Kidney (tissue), 14 donors: Measurements from ENCODE around the gene NDUFAF2. TPM values are rescaled to one million over a fixed set of nuclear protein-coding genes. Genes with fewer than 3 reads are reported as not detected.
A peak's percentile ranks its signal among the peaks of the same experiment; 100 is the strongest.

ENCODE experiments used
- DNase-seq, 5 donors: peaks; one replicate each; pipeline ENCODE4 v3.0.0-alpha.2; 2013 to 2020
- FAIRE-seq: peaks from 2 replicates; lab custom pipeline; 2012; peaks lifted over from hg19 to GRCh38; lab: Jason Lieb, UNC
- H3K27ac ChIP-seq, 2 donors: one replicate each; pipeline ENCODE4 v1.7.0; 2013; ENCODE audit warnings: low read depth in 2 of 2, low read length in 2 of 2, inconsistent platforms in 1 of 2
- H3K27me3 ChIP-seq: one replicate; pipeline ENCODE4 v1.7.1; 2013; ENCODE audit warnings: low read length, inconsistent platforms; ENCODE audit not compliant: control insufficient read depth, insufficient read depth
- H3K36me3 ChIP-seq, 3 donors: one replicate each; pipeline versions ENCODE4 v1.7.0 to v1.7.1; 2013; ENCODE audit warnings: low read length in 3 of 3, control low read depth in 1 of 3, inconsistent platforms in 1 of 3; ENCODE audit not compliant: insufficient read depth in 3 of 3, control insufficient read depth in 2 of 3
- H3K4me1 ChIP-seq, 3 donors: one replicate each; pipeline versions ENCODE4 v1.7.0 to v1.7.1; 2013; ENCODE audit warnings: low read length in 3 of 3, inconsistent platforms in 1 of 3, low read depth in 1 of 3; ENCODE audit not compliant: control insufficient read depth in 2 of 3, insufficient read depth in 2 of 3
- H3K4me3 ChIP-seq, 3 donors: one replicate each; pipeline versions ENCODE4 v1.7.0 to v1.8.1; 2013; ENCODE audit warnings: low read length in 3 of 3, control low read depth in 1 of 3, inconsistent platforms in 1 of 3
- H3K9ac ChIP-seq, 3 donors: one replicate each; pipeline versions ENCODE4 v1.7.0 to v1.7.1; 2013; ENCODE audit warnings: low read length in 3 of 3, control low read depth in 1 of 3, inconsistent platforms in 1 of 3
- H3K9me3 ChIP-seq, 3 donors: one replicate each; pipeline versions ENCODE4 v1.7.0 to v1.7.1; 2013; ENCODE audit warnings: low read length in 3 of 3, control low read depth in 1 of 3, inconsistent platforms in 1 of 3; ENCODE audit not compliant: control insufficient read depth in 2 of 3, insufficient read depth in 1 of 3
- intact Hi-C: fragments of 100-400 bp; cut with DNase I; formaldehyde crosslinking; loops from one replicate; pipeline ENCODE4 v1.11.1; 2022
- polyA plus RNA-seq: library from polyadenylated mRNA; stranded (reverse); fragments of 350-450 nt; fragmentation: Illumina TruSeq; extraction: RNeasy Lipid Tissue Mini Kit (QIAGEN cat#74804); gene quantifications from one replicate; pipeline ENCODE4 v1.2.3, GENCODE V29; 2014; ENCODE audit warnings: low read depth, low replicate concordance; ENCODE audit not compliant: insufficient read depth
- total RNA-seq: library from RNA; stranded (reverse); fragmentation: NEBNext Ultra II Directional; extraction: Animal tissue kit (Norgen Biotek cat#: 25700); gene quantifications from one replicate; pipeline ENCODE4 v1.2.1, GENCODE V29; 2021
- TF ChIP-seq, protein P1 (sequence below): IDR thresholded peaks from 3 replicates; pipeline ENCODE4 v1.5.1; 2012; ENCODE audit warnings: mild to moderate bottlenecking, moderate library complexity, borderline replicate concordance; ENCODE audit not compliant: insufficient read depth; ENCODE audit errors: extremely low read depth
- donor health status: control.
- donor health status: control.
- donor health status: control.
- donor health status: control.
- donor health status: control.
- donor health status: DM: yes; HTN: yes; CAD: no.
- donor health status: Normal renal cell carcinoma (clear cell type).

Gene NDUFAF2
- total and polyA plus RNA-seq, 2 donors from 2014 or later, result 23.7 to 47.5 TPM

DNA sequence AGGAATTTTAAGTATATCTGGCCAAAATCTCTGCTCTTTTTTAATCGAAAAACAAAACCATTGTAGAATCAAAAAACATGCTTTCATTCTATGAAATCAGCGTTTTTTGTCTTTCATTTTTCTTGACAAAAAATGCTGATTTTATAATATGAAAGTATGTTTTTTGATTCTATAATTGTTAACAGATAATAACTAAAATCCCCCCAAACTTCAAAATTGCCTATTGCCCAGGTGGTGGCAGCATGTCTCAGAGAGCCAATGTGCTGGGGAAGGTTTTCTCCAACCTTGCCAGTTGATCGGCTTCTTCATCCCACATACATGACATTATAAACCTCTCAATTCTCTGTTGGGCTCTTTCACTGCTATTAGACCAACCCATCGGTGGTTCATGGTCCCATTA, 222.4 kb downstream of the NDUFAF2 start:
- TF ChIP-seq, protein P1, sequence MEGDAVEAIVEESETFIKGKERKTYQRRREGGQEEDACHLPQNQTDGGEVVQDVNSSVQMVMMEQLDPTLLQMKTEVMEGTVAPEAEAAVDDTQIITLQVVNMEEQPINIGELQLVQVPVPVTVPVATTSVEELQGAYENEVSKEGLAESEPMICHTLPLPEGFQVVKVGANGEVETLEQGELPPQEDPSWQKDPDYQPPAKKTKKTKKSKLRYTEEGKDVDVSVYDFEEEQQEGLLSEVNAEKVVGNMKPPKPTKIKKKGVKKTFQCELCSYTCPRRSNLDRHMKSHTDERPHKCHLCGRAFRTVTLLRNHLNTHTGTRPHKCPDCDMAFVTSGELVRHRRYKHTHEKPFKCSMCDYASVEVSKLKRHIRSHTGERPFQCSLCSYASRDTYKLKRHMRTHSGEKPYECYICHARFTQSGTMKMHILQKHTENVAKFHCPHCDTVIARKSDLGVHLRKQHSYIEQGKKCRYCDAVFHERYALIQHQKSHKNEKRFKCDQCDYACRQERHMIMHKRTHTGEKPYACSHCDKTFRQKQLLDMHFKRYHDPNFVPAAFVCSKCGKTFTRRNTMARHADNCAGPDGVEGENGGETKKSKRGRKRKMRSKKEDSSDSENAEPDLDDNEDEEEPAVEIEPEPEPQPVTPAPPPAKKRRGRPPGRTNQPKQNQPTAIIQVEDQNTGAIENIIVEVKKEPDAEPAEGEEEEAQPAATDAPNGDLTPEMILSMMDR, result peak; percentile 48
- intact Hi-C loops, result loop anchor here (10.0 kb wide), 1 partner anchor 487 kb away; no protein-coding TSS in a partner anchor
- peaks cover 0 to 6% (median 0%) of the 10 kb centered on the region in 3 donors for H3K4me1 ChIP-seq

DNA sequence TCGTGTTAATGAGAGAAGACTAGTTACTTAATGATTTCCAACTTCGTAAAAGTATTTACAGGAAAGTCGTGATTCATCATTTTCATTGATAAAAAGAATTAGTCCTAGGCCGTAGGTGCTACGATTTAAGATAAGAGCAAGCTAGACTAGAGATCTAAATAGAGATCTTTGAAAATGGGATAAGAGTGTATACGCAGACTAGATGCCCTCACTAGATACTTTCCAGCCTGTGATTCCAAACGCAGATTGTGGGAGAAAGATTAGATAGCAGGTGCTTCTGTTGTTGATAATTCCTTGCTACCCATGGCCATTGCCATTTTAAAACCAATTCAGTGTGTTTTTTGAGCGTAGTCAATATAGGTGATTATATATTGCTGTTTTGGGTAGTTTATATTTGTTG, 223.9 kb downstream of the NDUFAF2 start:
- H3K9me3 ChIP-seq, result no peaks in the 10 kb centered on the region
- H3K36me3 ChIP-seq, result no peaks in the 10 kb centered on the region
- no peak overlapping the region for H3K9ac ChIP-seq
- TF ChIP-seq, protein P1, result no peak
- no peak overlapping the region for H3K4me3 ChIP-seq
- H3K4me1 ChIP-seq, result peaks cover 0 to 2% (median 0%) of the 10 kb centered on the region in 3 donors
- intact Hi-C loops, result loop anchor here (10.0 kb wide), 1 partner anchor 486 kb away; no protein-coding TSS in a partner anchor
- no peaks in the 10 kb centered on the region for H3K27me3 ChIP-seq
- no peak for FAIRE-seq
- DNase-seq, result no peak
- no peak overlapping the region for H3K27ac ChIP-seq

More for the DNA sequence above, 222.4 kb downstream of the NDUFAF2 start:
- peak; percentile 25 for FAIRE-seq
- H3K9ac ChIP-seq, result no peak overlapping the region
- no peaks in the 10 kb centered on the region for H3K36me3 ChIP-seq
- DNase-seq, result peak in 2 of 5 donors; percentile 28 to 54
- no peaks in the 10 kb centered on the region for H3K27me3 ChIP-seq
- H3K27ac ChIP-seq, result no peak overlapping the region
- H3K4me3 ChIP-seq, result no peak overlapping the region
- H3K9me3 ChIP-seq, result no peaks in the 10 kb centered on the region

DNA sequence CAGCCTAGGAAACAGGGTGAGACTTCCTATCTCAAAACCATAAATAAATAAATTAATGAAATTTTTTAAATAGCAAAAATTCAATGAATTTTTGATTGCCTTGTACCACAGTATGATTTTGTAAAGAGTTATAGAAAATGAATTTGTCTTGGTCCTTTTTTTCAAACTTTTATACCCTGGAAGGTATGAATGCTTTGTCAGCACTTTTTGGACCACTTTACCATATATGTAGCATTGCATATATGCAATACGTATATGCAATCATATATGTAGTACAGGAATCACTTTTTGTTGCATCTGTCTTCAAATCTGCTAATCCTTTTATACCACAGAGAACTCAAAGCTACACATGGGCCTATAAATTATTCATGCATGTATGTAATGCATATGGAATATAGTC, 226.5 kb downstream of the NDUFAF2 start:
- no peaks in the 10 kb centered on the region for H3K27me3 ChIP-seq
- no peak overlapping the region for H3K9ac ChIP-seq
- H3K27ac ChIP-seq, result no peak overlapping the region
- no peaks in the 10 kb centered on the region for H3K9me3 ChIP-seq
- no peaks in the 10 kb centered on the region for H3K36me3 ChIP-seq
- TF ChIP-seq, protein P1, result no peak
- H3K4me3 ChIP-seq, result no peak overlapping the region
- FAIRE-seq, result no peak
- H3K4me1 ChIP-seq, result no peaks in the 10 kb centered on the region
- intact Hi-C loops, result no loop called here
- no peak for DNase-seq

DNA sequence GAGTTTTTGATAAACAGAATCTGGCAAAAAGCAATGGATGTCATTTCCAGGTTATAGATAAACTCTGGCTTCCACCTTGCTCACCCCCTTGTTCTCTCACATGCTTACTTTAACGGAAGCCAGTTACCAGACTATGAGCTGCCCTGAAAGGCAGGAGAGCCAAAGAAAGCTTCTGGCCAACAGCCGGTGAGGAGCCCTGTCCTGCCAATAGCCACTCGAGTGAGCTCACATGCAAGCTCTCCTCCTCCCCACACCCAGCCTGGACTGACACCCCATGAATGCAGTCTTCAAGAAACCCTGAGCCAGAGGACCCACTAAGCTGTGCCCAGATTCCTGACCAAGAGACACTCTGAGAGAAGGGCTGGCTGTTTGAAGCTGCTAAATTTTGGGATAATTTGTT, 231.6 kb downstream of the NDUFAF2 start:
- FAIRE-seq (no peak), DNase-seq (no peak)
- TF ChIP-seq, protein P1, result no peak
- Histone ChIP-seq H3K27ac (no peak overlapping the region), H3K9me3 (no peaks in the 10 kb centered on the region), H3K27me3 (no peaks in the 10 kb centered on the region), H3K4me1 (no peaks in the 10 kb centered on the region), H3K9ac (no peak overlapping the region), H3K4me3 (no peak overlapping the region), H3K36me3 (no peaks in the 10 kb centered on the region)
- intact Hi-C loops, result no loop called here
